Measurements from ENCODE around the gene TOP3B.

DNA sequence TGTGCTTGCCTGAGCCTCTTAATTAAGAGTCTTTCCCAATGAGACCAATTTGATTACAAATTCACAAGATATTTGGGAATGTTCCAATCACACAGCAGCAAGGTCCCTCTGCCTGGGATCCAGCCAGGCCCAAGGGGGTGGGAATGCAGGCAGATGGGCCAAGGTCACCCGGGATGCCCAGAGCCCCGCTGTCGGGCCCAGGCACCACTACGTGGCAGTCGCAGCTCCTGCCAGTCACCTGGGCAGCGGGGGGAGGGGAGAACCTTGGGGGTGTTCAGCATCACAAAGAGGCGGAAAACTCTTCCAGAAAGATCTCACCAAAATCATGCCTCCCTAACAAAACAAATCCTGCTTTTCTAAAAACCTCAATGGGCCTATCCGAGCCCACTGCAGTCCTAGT, 60.9 kb downstream of the TOP3B start:
- TF ChIP-seq, protein P1, sequence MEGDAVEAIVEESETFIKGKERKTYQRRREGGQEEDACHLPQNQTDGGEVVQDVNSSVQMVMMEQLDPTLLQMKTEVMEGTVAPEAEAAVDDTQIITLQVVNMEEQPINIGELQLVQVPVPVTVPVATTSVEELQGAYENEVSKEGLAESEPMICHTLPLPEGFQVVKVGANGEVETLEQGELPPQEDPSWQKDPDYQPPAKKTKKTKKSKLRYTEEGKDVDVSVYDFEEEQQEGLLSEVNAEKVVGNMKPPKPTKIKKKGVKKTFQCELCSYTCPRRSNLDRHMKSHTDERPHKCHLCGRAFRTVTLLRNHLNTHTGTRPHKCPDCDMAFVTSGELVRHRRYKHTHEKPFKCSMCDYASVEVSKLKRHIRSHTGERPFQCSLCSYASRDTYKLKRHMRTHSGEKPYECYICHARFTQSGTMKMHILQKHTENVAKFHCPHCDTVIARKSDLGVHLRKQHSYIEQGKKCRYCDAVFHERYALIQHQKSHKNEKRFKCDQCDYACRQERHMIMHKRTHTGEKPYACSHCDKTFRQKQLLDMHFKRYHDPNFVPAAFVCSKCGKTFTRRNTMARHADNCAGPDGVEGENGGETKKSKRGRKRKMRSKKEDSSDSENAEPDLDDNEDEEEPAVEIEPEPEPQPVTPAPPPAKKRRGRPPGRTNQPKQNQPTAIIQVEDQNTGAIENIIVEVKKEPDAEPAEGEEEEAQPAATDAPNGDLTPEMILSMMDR (conservative IDR thresholded peaks at IDR 0.05; ENCODE audit: low read depth in 2 of 2), result no peak
- TF ChIP-seq, protein P2, sequence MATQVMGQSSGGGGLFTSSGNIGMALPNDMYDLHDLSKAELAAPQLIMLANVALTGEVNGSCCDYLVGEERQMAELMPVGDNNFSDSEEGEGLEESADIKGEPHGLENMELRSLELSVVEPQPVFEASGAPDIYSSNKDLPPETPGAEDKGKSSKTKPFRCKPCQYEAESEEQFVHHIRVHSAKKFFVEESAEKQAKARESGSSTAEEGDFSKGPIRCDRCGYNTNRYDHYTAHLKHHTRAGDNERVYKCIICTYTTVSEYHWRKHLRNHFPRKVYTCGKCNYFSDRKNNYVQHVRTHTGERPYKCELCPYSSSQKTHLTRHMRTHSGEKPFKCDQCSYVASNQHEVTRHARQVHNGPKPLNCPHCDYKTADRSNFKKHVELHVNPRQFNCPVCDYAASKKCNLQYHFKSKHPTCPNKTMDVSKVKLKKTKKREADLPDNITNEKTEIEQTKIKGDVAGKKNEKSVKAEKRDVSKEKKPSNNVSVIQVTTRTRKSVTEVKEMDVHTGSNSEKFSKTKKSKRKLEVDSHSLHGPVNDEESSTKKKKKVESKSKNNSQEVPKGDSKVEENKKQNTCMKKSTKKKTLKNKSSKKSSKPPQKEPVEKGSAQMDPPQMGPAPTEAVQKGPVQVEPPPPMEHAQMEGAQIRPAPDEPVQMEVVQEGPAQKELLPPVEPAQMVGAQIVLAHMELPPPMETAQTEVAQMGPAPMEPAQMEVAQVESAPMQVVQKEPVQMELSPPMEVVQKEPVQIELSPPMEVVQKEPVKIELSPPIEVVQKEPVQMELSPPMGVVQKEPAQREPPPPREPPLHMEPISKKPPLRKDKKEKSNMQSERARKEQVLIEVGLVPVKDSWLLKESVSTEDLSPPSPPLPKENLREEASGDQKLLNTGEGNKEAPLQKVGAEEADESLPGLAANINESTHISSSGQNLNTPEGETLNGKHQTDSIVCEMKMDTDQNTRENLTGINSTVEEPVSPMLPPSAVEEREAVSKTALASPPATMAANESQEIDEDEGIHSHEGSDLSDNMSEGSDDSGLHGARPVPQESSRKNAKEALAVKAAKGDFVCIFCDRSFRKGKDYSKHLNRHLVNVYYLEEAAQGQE (IDR thresholded peaks at IDR 0.05; ENCODE audit: unreplicated experiment), result no peak
- TF ChIP-seq, protein P3, sequence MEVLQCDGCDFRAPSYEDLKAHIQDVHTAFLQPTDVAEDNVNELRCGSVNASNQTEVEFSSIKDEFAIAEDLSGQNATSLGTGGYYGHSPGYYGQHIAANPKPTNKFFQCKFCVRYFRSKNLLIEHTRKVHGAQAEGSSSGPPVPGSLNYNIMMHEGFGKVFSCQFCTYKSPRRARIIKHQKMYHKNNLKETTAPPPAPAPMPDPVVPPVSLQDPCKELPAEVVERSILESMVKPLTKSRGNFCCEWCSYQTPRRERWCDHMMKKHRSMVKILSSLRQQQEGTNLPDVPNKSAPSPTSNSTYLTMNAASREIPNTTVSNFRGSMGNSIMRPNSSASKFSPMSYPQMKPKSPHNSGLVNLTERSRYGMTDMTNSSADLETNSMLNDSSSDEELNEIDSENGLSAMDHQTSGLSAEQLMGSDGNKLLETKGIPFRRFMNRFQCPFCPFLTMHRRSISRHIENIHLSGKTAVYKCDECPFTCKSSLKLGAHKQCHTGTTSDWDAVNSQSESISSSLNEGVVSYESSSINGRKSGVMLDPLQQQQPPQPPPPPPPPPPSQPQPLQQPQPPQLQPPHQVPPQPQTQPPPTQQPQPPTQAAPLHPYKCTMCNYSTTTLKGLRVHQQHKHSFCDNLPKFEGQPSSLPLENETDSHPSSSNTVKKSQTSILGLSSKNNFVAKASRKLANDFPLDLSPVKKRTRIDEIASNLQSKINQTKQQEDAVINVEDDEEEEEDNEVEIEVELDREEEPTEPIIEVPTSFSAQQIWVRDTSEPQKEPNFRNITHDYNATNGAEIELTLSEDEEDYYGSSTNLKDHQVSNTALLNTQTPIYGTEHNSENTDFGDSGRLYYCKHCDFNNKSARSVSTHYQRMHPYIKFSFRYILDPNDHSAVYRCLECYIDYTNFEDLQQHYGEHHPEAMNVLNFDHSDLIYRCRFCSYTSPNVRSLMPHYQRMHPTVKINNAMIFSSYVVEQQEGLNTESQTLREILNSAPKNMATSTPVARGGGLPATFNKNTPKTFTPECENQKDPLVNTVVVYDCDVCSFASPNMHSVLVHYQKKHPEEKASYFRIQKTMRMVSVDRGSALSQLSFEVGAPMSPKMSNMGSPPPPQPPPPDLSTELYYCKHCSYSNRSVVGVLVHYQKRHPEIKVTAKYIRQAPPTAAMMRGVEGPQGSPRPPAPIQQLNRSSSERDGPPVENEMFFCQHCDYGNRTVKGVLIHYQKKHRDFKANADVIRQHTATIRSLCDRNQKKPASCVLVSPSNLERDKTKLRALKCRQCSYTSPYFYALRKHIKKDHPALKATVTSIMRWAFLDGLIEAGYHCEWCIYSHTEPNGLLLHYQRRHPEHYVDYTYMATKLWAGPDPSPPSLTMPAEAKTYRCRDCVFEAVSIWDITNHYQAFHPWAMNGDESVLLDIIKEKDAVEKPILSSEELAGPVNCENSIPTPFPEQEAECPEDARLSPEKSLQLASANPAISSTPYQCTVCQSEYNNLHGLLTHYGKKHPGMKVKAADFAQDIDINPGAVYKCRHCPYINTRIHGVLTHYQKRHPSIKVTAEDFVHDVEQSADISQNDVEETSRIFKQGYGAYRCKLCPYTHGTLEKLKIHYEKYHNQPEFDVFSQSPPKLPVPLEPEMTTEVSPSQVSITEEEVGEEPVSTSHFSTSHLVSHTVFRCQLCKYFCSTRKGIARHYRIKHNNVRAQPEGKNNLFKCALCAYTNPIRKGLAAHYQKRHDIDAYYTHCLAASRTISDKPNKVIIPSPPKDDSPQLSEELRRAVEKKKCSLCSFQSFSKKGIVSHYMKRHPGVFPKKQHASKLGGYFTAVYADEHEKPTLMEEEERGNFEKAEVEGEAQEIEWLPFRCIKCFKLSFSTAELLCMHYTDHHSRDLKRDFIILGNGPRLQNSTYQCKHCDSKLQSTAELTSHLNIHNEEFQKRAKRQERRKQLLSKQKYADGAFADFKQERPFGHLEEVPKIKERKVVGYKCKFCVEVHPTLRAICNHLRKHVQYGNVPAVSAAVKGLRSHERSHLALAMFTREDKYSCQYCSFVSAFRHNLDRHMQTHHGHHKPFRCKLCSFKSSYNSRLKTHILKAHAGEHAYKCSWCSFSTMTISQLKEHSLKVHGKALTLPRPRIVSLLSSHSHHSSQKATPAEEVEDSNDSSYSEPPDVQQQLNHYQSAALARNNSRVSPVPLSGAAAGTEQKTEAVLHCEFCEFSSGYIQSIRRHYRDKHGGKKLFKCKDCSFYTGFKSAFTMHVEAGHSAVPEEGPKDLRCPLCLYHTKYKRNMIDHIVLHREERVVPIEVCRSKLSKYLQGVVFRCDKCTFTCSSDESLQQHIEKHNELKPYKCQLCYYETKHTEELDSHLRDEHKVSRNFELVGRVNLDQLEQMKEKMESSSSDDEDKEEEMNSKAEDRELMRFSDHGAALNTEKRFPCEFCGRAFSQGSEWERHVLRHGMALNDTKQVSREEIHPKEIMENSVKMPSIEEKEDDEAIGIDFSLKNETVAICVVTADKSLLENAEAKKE (CRISPR knock-in tag; IDR thresholded peaks at IDR 0.05), result no peak
- TF ChIP-seq EZH2 (IDR thresholded peaks at IDR 0.05; ENCODE audit: low read depth, unreplicated experiment), result no peak
- no peak for TF ChIP-seq NANOG (IDR thresholded peaks at IDR 0.05; ENCODE audit: borderline replicate concordance)

All from GM23338 (cell line).